GM19328 (cell line): ENCODE measurements around the gene PLEKHH1.
"Not testable (repeated sequence)": the region's sequence is repeated elsewhere in the genome, so short reads cannot be mapped to it uniquely, and the experiment has no call there.

ENCODE experiments used
- ATAC-seq: cut with Tn5 transposase; IDR thresholded peaks from one replicate; pipeline ENCODE4 v1.9.1; 2021; ENCODE audit warnings: mild to moderate bottlenecking, moderate library complexity; ENCODE audit not compliant: unreplicated experiment

PLEKHH1 gene

DNA sequence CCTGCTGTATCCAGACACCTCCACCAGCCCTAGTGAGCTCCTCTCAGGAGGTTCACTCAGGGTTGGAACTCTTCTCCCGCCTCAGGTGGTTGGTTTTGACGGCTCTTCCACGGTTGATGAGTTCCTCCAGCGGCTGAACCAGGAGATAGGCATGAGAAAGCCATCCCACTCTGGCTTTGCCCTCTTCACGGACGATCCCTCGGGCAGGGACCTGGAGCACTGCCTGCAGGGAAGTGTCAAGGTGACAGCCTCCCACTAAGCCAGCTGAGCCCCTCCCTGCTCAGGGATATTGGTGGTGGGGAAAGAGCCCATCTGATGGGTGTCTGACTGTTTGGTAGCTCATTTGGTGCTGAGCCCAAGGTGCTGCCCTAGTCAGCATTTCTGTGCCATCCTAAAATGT, 46.5 kb downstream of the PLEKHH1 start:
- no peak for ATAC-seq

DNA sequence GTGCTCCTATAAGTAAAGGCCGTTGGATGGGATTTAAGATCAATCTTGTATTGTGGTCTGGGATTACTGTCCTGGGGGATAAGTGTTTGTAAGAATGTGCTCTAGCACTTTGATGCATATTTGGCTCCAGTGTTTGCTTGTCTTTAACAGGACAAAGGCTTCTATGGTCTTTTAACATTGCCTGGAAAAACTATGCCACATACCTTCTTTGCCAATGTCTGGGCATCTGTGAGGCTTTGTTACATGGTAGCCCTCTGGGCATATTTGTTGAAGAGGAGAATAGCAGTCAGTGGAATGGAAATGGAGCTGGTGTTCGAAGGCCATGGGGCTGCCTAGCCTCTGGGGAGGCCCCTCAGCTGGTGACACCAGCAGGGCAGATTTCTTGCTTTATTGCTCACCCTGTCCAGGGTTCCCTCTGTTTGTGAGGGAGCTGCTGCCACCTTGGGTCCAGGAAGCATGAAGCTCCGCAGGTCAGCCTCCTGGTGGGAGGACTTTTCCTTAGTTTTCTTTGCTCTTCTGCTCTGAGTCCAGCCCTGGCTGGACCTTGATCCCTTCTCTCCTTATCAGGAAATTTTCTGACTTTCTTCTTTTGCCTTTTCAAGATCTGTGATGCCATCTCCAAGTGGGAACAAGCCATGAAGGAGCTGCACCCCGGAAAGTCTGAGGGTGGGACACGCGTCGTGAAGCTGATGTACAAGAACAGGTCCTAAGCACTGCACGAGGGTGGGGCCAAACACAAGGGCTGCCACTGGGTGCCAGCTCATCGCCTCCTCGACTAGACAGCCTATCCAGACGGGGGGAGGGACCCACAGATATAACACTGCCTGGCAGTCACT, 47.5 kb downstream of the PLEKHH1 start:
- ATAC-seq: no peak

DNA sequence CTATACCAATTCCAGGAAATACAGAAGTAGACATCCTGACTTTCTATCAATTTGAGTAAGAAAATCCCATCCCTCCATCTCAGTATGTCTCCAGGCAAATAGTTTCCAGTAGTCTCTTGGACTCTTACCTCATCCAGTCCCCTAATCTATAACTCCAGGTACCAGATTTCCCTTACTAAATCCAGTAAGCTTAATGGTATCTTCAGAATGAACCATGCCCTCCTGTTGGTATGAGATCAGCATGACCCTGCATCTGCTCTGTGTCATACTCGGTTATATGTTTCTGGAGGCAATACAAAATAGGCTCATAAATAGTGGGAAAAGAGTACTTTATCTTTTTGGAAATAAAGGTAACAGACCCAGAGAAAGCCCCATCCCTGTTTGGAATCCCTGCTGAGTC, 48.6 kb downstream of the PLEKHH1 start:
- ATAC-seq: no peak

DNA sequence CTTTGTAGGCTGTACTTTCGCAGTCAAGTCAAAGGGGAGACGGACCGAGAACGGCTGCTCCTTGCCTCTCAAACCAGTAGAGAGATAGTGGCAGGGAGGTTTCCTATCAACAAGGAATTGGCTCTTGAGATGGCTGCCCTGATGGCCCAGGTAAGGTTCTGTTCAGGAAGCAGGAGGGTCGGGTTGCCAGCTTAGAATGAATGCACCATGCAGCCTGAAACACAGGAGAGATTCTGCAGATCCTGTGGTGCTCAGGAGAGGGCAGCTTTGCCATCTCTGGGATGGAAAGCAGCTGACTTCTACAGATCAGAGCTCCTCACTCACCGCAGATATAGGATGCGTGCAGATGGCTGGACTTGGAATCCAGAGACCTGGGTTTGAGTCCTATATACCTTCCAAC, 49.0 kb downstream of the PLEKHH1 start:
- no peak for ATAC-seq

DNA sequence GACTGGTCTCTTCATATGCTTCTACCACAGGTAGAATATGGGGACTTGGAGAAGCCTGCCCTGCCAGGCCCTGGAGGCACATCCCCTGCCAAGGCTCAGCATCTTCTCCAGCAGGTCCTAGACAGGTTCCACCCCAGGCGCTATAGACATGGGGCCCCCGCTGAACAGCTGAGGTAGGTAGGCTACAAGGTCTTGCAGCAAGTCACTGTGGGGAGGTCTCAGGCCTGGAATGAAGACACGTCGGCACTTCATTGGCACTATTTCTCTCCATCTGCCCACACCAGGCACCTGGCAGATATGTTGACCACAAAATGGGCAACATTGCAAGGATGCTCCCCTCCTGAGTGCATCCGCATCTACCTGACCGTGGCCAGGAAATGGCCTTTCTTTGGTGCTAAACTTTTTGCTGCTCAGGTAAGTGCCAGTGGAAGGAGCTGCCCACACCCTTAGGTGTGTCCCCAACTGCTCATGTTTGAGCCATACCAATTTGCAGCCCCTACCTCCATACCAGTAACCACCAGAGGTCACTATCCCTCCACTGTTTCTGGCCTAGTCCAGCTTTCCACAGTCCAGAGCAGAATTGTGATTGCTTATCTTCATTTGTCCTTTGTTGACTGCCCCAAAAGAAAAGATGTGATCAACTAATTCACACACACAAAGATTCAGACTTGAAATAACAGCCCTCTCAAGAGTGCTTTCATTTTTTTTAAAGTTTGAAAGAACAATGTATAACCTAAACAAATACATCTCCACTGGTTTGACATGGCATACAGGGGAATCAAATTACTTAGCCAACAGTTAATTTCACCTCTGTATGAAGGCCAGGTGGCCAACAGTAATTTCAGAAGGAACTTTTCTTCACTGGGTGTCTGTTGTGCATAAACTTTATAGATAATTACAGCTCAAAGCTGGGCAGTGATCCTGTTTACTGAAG, 50.9 kb downstream of the PLEKHH1 start:
- no peak for ATAC-seq

DNA sequence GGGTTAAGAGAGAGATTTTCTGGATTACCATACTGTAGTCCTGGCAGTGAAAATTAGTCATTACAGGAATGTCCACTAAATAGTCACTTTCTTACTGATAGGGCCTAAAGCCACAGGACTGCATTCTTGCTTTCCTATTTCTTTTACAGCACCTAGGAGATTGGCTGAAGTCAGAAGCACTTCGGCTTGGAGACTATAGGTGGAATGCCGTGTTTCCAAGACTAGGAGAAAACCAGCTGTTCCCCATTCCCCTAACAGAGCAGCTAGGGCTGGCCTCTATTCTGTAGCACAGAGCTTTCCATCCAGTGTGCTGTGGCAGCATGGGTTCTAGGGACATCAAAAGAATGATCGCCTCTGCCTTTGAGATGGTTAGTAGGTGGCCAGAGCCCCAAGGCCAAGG, 51.9 kb downstream of the PLEKHH1 start:
- no peak for ATAC-seq

DNA sequence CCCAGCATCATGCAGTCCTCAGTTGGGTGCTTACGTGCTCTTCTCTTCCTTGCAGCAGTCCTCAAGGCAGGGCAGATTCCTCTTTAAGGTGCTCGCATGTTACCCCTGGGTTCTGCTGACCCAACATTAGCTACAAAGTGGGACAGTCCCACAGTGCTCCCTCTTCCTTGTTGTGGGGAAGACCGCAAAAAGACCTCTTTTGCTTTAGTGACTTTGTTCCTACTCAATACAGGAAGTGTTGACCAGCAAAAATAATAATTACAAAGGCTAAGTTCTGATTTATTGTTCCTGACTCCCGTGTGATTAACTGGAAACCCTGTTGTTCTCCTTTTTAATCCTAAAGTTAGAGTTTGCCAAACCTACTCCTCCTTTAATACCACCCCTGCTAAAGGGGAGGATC, 53.3 kb downstream of the PLEKHH1 start:
- ATAC-seq: no peak

DNA sequence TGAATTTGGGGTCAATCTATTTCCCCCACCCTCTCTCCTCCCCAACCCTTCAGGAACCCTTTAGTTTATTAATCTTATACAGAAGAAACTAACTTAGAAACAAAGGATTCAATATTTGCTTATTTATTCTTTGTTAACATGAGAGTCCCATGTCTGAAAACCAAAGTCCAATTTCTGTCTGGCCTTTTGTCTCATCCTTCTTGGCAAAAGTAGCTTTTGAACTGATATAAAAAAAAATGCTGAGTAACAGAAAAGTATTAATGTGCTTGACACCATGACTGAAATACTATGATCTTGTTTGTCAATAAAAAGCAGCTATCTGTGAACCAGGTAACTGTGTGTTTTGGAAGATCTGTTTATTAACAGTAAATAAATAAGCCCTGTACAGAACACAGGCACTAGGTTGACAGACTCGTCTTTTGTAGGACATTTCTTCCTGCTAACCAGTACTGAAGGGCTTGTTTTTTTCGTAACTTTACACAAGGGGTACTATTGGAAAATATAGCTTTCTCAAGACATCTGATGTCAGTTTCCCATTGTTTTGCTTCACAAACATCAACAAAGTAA, 56.2 kb downstream of the PLEKHH1 start:
- no peak for ATAC-seq

DNA sequence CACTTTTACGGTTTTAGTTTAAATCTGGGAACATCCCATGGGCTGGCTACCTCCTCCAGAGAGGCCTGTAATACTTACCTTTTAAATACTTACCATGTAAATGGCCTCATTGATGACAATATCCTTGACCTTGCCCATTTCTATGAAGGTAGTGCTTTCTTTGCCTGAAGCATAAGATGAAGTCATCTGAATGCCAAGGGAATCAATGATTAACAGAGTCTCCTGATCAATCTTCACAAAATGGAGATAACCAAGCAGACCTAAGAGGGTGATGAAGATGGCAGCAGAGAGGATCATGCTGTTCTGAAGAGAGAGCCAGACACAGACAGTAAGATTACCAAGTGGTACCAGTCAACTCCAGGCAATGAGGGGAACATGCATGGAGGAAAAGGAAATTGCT, 60.6 kb downstream of the PLEKHH1 start:
- not testable (repeated sequence) for ATAC-seq

DNA sequence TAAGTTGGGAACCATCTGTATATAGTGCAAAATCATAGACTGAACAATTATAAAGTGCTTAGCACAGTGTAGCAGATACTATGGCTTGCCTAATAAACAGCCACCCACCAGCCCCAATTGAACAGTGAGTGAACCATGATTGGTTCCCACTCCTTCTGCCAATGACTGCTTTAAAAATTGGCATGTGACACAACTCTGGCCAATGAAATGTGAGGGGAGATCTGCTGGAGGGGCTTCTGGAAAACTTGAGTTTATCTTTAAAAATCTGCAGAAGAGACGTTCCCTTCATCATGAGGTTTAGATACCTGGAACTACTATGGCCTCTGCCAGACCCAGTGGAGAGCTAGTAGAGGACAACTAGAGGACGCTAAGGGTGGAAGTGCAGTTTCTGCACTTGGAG, 62.3 kb downstream of the PLEKHH1 start:
- ATAC-seq: no peak

DNA sequence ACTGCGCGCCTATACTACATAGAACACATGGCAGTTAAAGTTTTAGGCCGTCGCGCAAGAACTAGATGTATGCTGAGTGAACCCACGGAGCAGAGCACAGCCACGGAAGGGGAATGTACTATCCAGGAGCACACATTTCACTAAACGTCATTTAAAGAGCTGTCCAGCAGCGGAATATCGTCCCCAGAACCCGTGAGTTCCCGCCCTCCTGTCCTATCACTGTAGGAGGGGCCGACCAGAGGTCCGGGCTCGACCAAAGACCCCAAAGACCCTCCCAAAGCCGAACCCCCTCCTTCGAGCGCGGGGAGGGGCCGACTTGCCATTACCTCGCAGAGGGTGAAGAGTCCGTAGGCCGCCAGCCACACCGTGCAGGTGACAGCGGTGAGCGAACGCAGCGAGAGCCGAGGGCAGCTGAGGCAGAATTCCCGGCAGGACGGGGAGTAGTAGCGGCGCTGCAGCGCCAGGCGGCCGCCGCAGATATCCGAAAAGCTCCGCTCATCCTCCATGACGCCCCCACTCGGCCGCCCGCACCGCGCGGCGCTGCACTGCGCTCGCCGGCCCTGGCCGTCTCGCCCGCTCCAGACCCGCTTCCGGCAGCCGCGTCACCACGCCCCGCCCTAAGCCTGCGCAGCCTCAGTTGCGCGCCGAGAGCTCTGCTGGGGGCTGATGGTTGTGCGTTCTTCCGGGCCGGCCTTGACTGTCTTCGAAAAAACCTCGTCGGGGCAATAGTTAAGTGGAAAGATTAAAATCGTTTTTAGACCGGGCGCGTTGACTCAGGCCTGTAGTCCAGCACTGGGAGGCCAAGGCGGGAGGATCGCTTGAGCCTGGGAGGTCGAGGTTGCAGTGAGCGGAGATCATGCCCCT, 66.8 kb downstream of the PLEKHH1 start, which contains the start of gene PIGH:
PIGH (minus strand) TSS at position 571 of the 864 bp plus-strand sequence; CDS start at position 506, 65 bp downstream.
- peak; percentile 94 for ATAC-seq

DNA sequence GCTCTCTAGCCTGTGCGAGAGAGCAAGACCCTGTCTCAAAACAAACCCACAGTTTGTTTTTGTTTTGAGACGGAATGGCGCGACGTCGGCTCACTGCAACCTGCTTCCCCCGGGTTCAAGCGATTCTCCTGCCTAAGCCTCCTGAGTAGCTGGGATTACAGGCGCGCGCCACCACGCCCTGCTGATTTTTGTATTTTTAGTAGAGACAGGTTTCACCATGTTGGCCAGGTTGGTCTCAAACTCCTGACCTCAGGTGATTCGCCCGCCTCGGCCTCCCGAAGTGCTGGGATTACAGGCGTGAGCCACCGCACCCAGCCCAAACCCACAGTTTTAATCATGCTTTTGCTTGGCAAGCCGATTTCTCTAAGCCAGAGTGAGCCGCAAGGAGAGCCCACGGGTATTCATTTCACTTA, 67.5 kb downstream of the PLEKHH1 start:
- not testable (repeated sequence) for ATAC-seq

DNA sequence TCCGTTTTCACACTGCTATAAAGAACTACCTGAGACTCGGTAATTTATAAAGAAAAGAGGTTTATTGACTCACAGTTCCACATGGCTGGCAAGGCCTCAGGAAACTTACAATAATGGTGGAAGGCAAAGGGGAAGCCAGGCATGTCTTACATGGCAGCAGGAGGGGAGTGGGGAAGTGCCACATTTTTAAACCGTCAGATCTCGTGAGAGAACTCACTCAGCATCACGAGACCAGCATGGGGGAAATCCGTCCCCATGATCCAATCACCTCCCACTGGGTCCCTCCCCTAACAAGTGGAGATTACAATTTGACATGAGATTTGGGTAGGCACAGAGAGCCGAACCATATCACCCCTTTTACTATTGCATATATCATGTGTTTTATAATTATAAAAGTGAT, 69.0 kb downstream of the PLEKHH1 start:
- ATAC-seq: no peak

DNA sequence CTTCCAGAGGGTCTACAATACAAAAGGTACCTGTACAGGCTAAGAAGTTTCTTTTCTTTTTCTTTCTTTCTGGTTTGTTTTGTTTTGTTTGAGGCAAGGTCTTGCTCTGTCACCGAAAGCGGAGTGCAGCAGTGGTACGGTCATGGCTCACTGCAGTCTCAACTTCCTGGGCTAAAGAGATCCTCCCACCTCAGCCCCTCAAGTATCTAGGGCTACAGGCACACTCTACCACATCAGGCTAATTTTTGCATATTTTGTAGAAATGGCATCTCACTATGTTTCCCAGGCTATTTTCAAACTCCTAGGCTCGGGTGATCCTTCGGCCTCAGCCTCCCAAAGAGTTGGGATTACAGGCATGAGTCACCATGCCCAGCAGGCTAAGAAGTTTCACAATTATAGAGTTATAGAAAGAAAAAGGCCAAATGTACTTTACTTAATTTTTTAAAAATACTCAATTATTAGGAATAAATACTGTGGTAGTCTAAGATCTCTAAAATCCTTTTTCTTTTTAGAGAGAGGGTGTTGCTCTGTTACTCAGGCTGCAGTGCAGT, 70.0 kb downstream of the PLEKHH1 start:
- peak; percentile 48 for ATAC-seq

DNA sequence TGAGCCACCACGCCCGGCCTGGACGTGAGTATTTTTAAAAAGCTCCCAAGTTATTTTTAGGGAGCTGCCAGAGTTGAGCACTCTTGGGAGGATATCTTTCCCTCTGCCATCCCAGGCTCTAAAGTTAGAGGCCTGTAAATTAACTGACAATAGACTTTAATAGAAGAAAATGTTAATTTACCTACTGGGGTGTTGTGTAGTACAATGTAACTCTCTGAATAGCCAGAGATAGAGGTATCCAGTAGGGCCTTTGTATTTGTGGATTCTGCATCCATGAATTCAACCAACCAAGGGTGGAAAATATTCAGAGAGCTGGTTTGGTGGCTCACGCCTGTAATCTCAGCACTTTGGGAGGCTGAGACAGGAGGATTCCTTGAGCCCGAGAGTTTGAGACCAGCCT, 74.6 kb downstream of the PLEKHH1 start:
- no peak for ATAC-seq

DNA sequence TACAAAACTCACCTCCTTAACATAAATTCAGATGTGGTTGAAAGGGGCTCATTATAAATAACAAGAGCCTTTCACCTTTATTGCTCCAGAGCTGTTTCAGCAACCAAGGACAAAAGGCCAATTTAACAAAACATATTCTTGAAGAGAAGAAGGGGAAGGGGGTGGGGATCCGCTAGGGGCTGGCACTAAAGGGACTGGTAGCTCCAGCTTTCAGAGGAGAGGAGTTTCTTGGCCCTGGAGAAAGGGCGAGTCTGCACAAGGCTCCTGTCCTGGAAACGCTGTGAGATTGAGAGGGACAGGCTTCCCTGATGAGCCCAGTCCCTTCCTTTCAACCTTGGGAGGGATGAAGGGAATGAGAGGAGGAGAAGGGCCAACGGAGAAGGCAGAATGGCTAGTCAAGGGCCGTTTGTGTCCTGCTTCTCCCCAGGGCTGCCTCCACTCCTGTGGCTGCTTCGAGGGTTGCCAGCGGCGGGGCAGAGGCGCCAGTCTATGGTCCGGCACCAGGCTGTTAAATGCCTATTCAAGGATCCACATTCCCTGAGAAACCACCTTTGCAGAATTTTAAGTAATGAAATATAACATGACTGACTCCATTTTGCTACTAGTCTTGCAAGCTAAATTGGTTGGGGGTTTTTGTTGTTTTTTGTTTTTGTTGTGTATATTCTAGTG, 76.7 kb downstream of the PLEKHH1 start:
- no peak for ATAC-seq

DNA sequence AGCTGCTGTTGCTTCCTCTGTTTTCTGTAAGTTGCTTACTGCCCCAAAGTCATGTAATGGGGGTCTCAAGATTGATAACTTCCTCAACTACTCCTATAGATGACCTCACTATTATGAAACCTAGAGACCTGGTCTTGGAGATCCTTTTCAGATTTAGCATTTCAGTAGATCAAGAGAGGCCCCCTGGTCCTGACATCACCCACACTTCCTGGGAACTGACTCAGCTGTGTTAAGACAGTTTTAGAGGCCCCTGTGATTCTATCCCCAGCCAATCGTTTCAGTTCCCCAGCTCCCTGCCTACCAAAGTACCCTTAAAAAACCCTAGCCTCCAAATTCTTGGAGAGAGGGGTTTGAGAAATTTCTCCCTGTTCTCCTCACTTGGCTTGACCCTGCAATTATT, 77.4 kb downstream of the PLEKHH1 start:
- no peak for ATAC-seq

DNA sequence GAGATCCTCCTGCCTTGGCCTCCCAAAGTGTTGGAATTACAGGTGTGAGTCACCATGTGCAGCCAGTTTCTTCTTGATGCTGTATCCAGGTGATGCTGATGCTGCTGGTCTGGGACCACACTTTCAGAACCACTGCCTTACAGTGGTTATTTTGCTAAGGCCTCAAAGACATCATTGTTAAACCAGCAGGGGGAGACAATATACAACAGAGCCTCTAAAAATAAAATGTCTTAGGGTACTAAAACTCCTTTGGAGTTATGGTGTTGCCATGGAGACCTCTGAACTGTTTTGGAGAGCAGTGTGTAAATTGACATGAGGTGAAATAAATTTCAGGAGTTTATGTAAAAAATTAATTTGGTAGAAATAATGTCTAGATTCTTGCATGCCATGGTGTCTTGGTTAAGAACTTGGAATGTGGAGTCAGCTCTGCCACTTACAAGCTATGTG, 85.5 kb downstream of the PLEKHH1 start:
- no peak for ATAC-seq

DNA sequence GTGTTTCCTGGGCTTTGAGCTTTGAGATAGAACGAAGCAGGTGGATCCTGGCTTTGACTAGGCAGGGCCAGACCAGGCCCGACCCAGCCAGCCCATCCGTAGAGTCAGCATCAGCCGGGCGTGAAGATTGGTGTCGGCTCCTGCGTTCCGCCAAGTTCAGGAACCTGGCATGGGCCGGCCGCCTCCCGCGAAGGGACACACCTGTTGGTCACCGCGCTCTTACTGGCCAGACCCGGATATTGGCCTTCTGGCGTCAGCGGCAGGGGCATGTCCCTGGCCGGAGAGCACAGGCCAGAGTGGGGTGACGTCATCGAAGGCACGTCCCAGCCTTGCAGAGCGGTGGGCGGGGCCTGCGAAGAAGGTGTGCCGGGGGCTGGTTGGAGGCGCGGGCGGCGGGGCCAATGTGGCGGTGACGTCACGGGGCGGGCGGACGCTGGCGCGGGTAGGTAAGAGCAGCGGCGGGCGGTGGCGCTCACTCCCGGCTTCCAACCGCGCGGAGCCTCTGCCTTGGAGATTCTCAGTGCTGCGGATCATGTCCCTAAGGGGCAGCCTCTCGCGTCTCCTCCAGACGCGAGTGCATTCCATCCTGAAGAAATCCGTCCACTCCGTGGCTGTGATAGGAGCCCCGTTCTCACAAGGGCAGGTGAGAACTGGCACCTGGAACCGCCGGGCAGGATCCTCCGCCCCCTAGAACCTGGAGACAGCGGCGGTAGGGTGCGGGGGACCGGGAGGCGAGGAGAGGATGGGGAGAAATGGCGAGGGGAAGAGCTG, 86.5 kb downstream of the PLEKHH1 start, which contains the start of gene ARG2:
ARG2 (plus strand) TSS at position 475 of the 771 bp plus-strand sequence; CDS start at position 533, 58 bp downstream.
- ATAC-seq: peak; percentile 87
